CD14-positive monocyte (primary cell): Measurements from ENCODE around the gene PRKX. TPM values are rescaled to one million over a fixed set of nuclear protein-coding genes. Genes with fewer than 3 reads are reported as not detected.

ENCODE experiments used
- DNase-seq, 3 donors: peaks; one replicate each; pipeline ENCODE4 v3.0.0-alpha.2; 2011 to 2022
- H2AFZ ChIP-seq: 2 replicates; pipeline ENCODE4 v1.6.0; 2012; ENCODE audit warnings: mild to moderate bottlenecking, low read depth, low read length, inconsistent platforms; ENCODE audit not compliant: insufficient read depth, poor library complexity, severe bottlenecking
- H3K27ac ChIP-seq, 2 donors: 1 replicate in 1 of 2; 2 replicates in 1 of 2; pipeline ENCODE4 v1.5.1; 2012 to 2013; ENCODE audit warnings: low read length in 2 of 2, control low read depth in 1 of 2, inconsistent platforms in 1 of 2, low read depth in 1 of 2, mild to moderate bottlenecking in 1 of 2
- H3K27me3 ChIP-seq, 2 donors: one replicate each; pipeline versions ENCODE4 v1.6.0 to v1.6.1; 2011 to 2013; ENCODE audit warnings: low read length in 2 of 2; ENCODE audit not compliant: control insufficient read depth in 2 of 2, insufficient read depth in 2 of 2
- H3K36me3 ChIP-seq, 2 donors: replicated peaks in 1 of 2; 1 replicate in 1 of 2; 2 replicates in 1 of 2; pipeline versions ENCODE4 v1.5.1 to v1.6.1; 2012 to 2013; ENCODE audit warnings: low read length in 2 of 2, control low read depth in 1 of 2, inconsistent platforms in 1 of 2, mild to moderate bottlenecking in 1 of 2; ENCODE audit not compliant: insufficient read depth in 2 of 2, control insufficient read depth in 1 of 2
- H3K4me1 ChIP-seq, 2 donors: 1 replicate in 1 of 2; 2 replicates in 1 of 2; pipeline versions ENCODE4 v1.5.1 to v1.6.1; 2012 to 2013; ENCODE audit warnings: low read length in 2 of 2, control low read depth in 1 of 2, inconsistent platforms in 1 of 2, mild to moderate bottlenecking in 1 of 2, moderate library complexity in 1 of 2; ENCODE audit not compliant: insufficient read depth in 2 of 2, control insufficient read depth in 1 of 2
- H3K4me2 ChIP-seq: replicated peaks from 2 replicates; pipeline ENCODE3; 2012; ENCODE audit warnings: low read length, moderate library complexity, mild to moderate bottlenecking; ENCODE audit not compliant: poor library complexity, severe bottlenecking; ENCODE audit errors: extremely low read depth
- H3K4me3 ChIP-seq, 3 experiments: fragments of 200-600 bp in 1 of 3; sonication (generic) in 1 of 3; replicated peaks in 1 of 3; 1 replicate in 2 of 3; 2 replicates in 1 of 3; pipeline ENCODE4 v1.5.1; 2011 to 2013; ENCODE audit warnings: low read length in 3 of 3, mild to moderate bottlenecking in 3 of 3, control low read depth in 2 of 3, low read depth in 2 of 3, inconsistent platforms in 1 of 3, moderate library complexity in 1 of 3
- H3K79me2 ChIP-seq: 2 replicates; pipeline ENCODE4 v1.6.0; 2012; ENCODE audit warnings: mild to moderate bottlenecking, control low read depth, inconsistent platforms, low read length, moderate library complexity; ENCODE audit not compliant: insufficient read depth
- H3K9ac ChIP-seq: 2 replicates; pipeline ENCODE4 v1.6.0; 2017; ENCODE audit warnings: low read length, mild to moderate bottlenecking; ENCODE audit not compliant: insufficient read depth, poor library complexity, severe bottlenecking
- H3K9me3 ChIP-seq, 2 donors: replicated peaks in 1 of 2; 1 replicate in 1 of 2; 2 replicates in 1 of 2; pipeline versions ENCODE4 v1.5.1 to v1.6.1; 2012 to 2013; ENCODE audit warnings: low read length in 2 of 2, control low read depth in 1 of 2; ENCODE audit not compliant: control insufficient read depth in 1 of 2, insufficient read depth in 1 of 2
- H4K20me1 ChIP-seq: 2 replicates; pipeline ENCODE4 v1.6.0; 2012; ENCODE audit warnings: mild to moderate bottlenecking, low read length, control low read depth, moderate library complexity; ENCODE audit not compliant: insufficient read depth
- H3K27ac Mint-ChIP-seq, 7 donors: one replicate each; pipeline ENCODE4 v1.8.0; 2020; ENCODE audit warnings: mild to moderate bottlenecking in 7 of 7, mixed read lengths in 7 of 7, moderate library complexity in 6 of 7, inconsistent platforms in 2 of 7
- H3K27me3 Mint-ChIP-seq, 3 donors: one replicate each; pipeline ENCODE4 v1.8.0; 2021 to 2022; ENCODE audit warnings: low read depth in 3 of 3, mild to moderate bottlenecking in 3 of 3, mixed read lengths in 3 of 3, moderate library complexity in 3 of 3, inconsistent platforms in 1 of 3
- H3K36me3 Mint-ChIP-seq, 2 donors: one replicate each; pipeline ENCODE4 v1.8.0; 2020; ENCODE audit warnings: mixed read lengths in 2 of 2, inconsistent platforms in 1 of 2, mild to moderate bottlenecking in 1 of 2
- H3K4me1 Mint-ChIP-seq: one replicate; pipeline ENCODE4 v1.8.0; 2020; ENCODE audit warnings: mild to moderate bottlenecking, mixed read lengths
- H3K4me3 Mint-ChIP-seq, 2 donors: one replicate each; pipeline ENCODE4 v1.8.0; 2020; ENCODE audit warnings: mild to moderate bottlenecking in 2 of 2, mixed read lengths in 2 of 2, moderate library complexity in 1 of 2
- H3K9me3 Mint-ChIP-seq, 7 donors: one replicate each; pipeline ENCODE4 v1.8.0; 2020 to 2022; ENCODE audit warnings: mixed read lengths in 7 of 7, mild to moderate bottlenecking in 6 of 7, moderate library complexity in 6 of 7, inconsistent platforms in 2 of 7
- CTCF ChIP-seq: fragments of 200-600 bp; IDR thresholded peaks from one replicate; pipeline ENCODE4 v1.8.0; 2022; ENCODE audit warnings: antibody characterized with exemption, mild to moderate bottlenecking
- WGBS: methylation state at CpG from one replicate; pipeline ENCODE4 v1.1.5; 2013; ENCODE audit warnings: missing lambda C conversion rate; ENCODE audit not compliant: insufficient coverage; 5-methylcytosine and 5-hydroxymethylcytosine counted together
- intact Hi-C, 2 donors: fragments of 100-400 bp; cut with micrococcal nuclease; formaldehyde crosslinking; loops; one replicate each; pipeline versions ENCODE4 v1.15.0 to v1.15.1; 2023
- polyA plus RNA-seq, 3 donors: library from polyadenylated mRNA; depleted of rRNA in 1 of 3; unstranded in 2 of 3; stranded (reverse) in 1 of 3; fragments of 300-500 nt in 2 of 3; fragments of >200 nt in 1 of 3; fragmentation: Illumina TruSeq in 2 of 3; gene quantifications; 1 replicate in 2 of 3; 2 replicates in 1 of 3; pipeline ENCODE4 v1.2.3, GENCODE V29; 2012 to 2021

PRKX gene
- polyA plus RNA-seq, 3 donors = 41.6 to 47.0 (median 46.2) TPM

- H3K4me3 Mint-ChIP-seq = no peak overlapping the region
- no peak overlapping the region for H3K27ac Mint-ChIP-seq
- H2AFZ ChIP-seq = no peak overlapping the region
- no peaks in the 10 kb centered on the region for H3K9me3 ChIP-seq
- H3K27me3 Mint-ChIP-seq = peaks cover 0 to 3% (median 2%) of the 10 kb centered on the region in 3 donors
- no peak overlapping the region for H3K9ac ChIP-seq
- H3K27me3 ChIP-seq = no peaks in the 10 kb centered on the region
- no peaks in the 10 kb centered on the region for H4K20me1 ChIP-seq
- H3K36me3 Mint-ChIP-seq = no peaks in the 10 kb centered on the region
- intact Hi-C loops = no loop called here
- H3K79me2 ChIP-seq = no peaks in the 10 kb centered on the region
- no peak overlapping the region for H3K27ac ChIP-seq
- no peak for DNase-seq
- H3K4me2 ChIP-seq = no peak overlapping the region
- H3K4me1 ChIP-seq = no peaks in the 10 kb centered on the region
- no peaks in the 10 kb centered on the region for H3K9me3 Mint-ChIP-seq
- no peak for TF ChIP-seq CTCF
- H3K4me3 ChIP-seq = no peak overlapping the region
- 94% methylated on average over 2 of the region's 5 CpGs for WGBS
- H3K4me1 Mint-ChIP-seq = no peaks in the 10 kb centered on the region
- H3K36me3 ChIP-seq = no peaks in the 10 kb centered on the region
Measured at GRCh38 chrX:3757510-3758025, 44.1 kb upstream of the PRKX start.

- H3K4me1 Mint-ChIP-seq = peaks cover 14% of the 10 kb centered on the region
- H3K79me2 ChIP-seq = no peaks in the 10 kb centered on the region
- no peak overlapping the region for H3K27ac ChIP-seq
- H3K4me3 ChIP-seq = no peak overlapping the region
- WGBS = 42% methylated on average over 2 of the region's 3 CpGs
- no peaks in the 10 kb centered on the region for H4K20me1 ChIP-seq
- H3K27me3 ChIP-seq = no peaks in the 10 kb centered on the region
- H3K4me2 ChIP-seq = no peak overlapping the region
- peaks cover 0 to 9% (median 3%) of the 10 kb centered on the region in 3 donors for H3K27me3 Mint-ChIP-seq
- peak overlapping the region in 1 of 7 donors; percentile 6 for H3K27ac Mint-ChIP-seq
- no peak for TF ChIP-seq CTCF
- H3K9me3 ChIP-seq = no peaks in the 10 kb centered on the region
- DNase-seq = no peak
- intact Hi-C loops = no loop called here
- H3K36me3 ChIP-seq = no peaks in the 10 kb centered on the region
- H2AFZ ChIP-seq = no peak overlapping the region
- H3K4me1 ChIP-seq = no peaks in the 10 kb centered on the region
- no peak overlapping the region for H3K4me3 Mint-ChIP-seq
- H3K9me3 Mint-ChIP-seq = peaks cover 0 to 8% (median 0%) of the 10 kb centered on the region in 7 donors
- no peak overlapping the region for H3K9ac ChIP-seq
- no peaks in the 10 kb centered on the region for H3K36me3 Mint-ChIP-seq
Measured at GRCh38 chrX:3748052-3748559, 34.7 kb upstream of the PRKX start.
